ENCODE results near the gene TEX48.

Gene TEX48

DNA sequence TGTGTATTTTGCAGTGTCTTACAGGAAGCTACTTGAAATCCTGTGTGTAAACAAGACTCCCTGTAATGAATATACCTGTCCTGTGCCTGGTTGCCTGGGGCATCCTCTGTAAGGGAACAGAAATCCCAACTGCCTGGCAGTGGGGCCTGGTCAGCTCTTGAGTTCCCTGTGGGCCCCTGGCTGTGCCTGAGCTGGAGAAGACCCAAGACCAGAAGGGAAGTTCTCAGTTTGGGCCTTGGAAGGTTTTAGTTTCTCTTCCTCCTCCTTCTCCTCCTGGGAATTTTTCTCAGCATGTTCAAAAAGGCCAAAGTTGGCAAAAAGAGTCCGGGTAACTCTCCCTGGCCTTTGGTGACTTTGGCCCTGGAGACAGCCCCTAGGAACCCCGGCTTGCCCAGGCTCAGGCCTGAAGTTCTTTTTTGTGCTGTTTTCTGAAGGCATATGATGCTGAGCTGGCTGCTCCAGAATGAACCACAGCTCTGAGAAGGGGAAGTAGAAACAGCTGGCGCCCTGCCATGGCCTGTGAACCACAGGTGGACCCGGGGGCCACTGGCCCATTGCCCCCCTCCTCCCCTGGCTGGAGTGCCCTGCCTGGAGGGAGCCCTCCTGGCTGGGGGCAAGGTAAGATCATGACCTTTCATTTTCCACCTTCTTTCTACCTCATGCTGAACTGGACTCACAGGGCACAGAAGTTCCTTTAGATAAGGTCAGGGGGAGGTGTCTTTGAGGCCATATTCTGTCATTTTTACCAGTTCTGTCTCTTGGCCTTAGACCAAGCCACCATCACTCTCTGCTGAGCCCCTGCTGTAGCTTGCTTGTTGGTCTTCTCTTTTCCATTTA, 65.1 kb downstream of the TEX48 start:
- no peak for DNase-seq

All from activated CD4-positive, alpha-beta T cell treated with anti-CD3 and anti-CD28 coated beads for 4 hours (primary cell).